HT-29 (cell line): Measurements from ENCODE around the gene ZNF605. TPM values are rescaled to one million over a fixed set of nuclear protein-coding genes. Genes with fewer than 3 reads are reported as not detected.
"Not testable (repeated sequence)": the region's sequence is repeated elsewhere in the genome, so short reads cannot be mapped to it uniquely, and the experiment has no call there.

Experiments
- DNase-seq: peaks from one replicate; pipeline ENCODE4 v3.0.0-alpha.2; 2015; ENCODE audit warnings: low spot score
- small RNA-seq: library from RNA; depleted of rRNA; stranded (forward); fragments of <200 nt; gene quantifications from one replicate; pipeline ENCODE3, GENCODE V24; 2014
- total RNA-seq: library from RNA; depleted of rRNA; stranded (reverse); fragments of >200 nt; shearing (Covaris generic); gene quantifications from 2 replicates; pipeline ENCODE4 v1.2.3, GENCODE V29; 2014; rRNA removed

Gene ZNF605
- total RNA-seq, 1 experiment from 2014 or later: not detected

DNA sequence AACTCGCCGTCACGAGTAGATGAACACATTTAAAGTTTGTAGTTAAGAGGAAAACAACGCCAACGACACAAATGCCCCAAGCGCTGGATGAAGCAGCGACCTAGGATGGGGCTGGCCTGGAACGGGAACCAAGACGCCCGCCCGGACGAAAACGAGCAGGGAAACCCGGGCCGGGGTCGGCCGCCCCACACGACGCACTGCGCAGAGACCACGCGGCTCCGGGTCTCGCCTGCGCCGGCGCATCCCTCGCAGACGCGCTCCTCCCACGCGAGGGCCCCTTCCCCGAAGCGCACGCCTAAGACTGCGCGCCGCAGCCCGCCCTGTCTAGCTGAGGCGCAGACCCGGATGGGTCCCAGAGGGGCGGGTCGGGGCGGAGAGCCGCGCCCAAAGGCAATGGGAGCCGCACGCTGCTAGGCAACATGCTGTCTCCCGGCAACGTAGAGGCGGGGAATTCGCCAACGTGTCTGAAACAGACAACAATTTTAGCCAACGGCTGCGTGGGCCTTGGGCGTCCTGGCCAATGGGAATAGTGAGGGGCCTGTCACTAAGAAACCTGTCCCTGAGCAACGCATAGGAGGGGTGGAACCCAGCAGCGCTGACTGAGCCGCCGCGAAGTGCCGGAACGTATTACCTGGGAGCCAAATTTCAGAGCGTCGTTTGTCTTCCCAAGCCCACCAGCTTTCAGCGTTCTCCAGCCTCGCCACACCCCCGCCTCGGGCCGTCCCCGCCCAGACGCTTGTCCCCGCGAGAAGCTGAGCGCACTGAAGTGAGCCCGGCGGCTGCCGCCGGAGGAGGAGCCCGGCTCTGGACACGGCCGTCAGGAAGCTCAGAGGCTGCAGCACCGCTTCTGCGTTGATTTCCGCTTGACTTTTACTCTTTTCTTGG is 47.7 kb downstream of the ZNF605 start:
- no peak for DNase-seq

- DNase-seq: not testable (repeated sequence)
Observed at GRCh38 chr12:132907789-132908144, 48.3 kb downstream of the ZNF605 start.

GRCh38 chr12:132907216-132907615 is 48.9 kb downstream of the ZNF605 start:
- no peak for DNase-seq

- no peak for DNase-seq
Observed at GRCh38 chr12:132904718-132905328, 51.3 kb downstream of the ZNF605 start.

DNA sequence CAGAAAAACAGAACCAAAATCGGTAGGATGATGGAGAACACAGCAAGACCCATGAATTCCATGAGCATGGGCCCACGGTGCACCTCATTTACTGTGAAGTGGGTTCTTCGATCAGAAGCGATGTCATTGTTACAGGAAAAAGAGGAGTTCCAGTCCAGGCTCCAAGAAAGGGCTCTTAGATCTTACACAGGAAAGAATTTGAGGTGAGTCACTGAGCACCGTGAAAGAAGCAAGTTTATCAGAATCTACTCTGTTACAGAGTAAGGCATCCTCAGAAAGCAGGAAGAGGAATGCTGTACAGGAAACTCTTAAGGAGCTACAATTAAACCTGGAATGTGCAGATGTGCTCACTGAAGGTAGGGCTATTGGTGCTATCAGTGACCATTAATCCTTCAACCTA is 57.1 kb downstream of the ZNF605 start:
- DNase-seq: no peak

DNA sequence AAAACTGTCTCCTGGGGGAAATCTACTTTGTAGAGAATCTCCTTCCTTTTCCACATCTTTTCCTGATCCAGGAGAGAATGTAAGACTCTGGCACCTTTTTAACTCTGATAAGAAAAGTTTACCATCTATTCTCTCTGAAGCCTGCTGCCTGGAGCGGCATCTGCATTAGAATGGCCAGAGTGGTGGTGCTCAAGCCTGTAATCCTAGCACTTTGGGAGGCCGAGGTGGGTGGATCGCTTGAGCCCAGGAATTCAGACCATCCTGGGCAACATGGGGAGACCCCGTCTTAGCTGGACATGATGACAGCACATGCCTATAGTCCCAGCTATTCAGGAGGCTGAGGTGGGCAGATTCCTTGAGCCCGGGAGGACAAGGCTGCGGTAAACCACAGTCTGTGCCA is 67.3 kb downstream of the ZNF605 start:
- DNase-seq: no peak

- peak; percentile 72 for DNase-seq
Observed at GRCh38 chr12:132887513-132888351, 68.4 kb downstream of the ZNF605 start, which contains the start of gene CHFR. TSS of gene CHFR (minus strand) at chr12:132887605. CDS start at chr12:132887328, 277 bp downstream.

DNA sequence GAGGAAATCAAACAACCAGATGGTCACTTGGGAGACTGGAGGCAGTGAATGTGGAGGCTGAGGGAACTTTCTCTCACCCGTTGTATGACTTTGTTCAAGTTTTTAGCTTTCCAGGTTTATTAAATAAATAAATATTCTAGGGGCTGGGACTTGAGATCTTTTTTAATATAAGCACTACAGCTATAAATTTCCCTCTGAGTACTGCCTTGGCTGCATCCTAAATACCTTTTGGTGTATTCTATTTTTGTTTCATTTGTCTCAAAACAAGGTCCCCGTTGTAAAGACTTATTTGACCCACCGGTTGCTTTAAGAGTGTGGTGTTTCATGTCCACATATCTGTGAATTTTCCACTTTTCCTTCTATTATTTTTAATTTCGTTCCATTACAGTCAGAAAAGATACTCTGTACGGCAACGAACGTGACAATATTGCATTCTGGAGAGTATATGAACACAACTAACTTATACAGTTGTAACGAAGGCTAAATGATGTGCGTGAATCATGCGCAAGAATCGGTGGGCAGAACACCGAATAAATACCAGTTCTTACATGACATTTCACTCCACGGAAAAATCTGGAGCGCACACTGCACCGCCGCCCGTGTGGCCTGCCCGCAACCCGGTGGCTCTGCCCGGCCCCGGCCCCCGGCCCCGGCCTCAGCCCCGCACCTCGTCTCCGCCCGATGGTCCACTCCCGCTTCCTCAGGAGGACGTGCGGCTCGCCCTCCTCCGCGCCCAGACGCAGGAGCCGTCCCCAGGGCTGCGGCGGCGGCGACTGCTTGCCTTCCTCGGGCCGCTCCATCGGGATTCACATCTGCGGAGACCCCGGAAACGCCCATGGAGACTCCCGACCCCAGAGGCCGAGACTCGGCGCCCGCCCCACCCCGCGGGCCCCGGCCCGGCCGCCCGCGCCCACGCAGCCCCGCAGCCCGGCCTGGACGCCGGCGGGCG is 69.3 kb downstream of the ZNF605 start:
- DNase-seq: no peak

DNA sequence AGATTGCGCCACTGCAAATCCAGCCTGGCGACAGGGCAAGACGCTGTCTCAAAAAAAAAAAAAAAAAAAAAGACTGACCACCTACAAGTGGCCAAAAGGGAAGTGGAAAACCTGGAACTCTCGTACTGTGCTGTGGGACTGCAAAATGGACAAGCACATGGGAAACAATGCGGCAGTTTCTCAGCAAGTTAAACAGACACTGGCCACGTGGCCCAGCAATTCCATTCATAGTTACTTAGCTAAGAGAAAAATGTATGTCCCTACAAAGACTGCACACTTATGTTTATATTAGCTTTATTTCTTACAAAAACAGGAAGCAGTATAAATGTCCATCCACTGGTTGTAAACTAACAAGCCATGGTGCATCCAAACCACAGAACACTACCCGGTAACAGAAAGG is 74.3 kb downstream of the ZNF605 start:
- DNase-seq: no peak

- not testable (repeated sequence) for DNase-seq
Observed at GRCh38 chr12:132874620-132875019, 81.5 kb downstream of the ZNF605 start.

- DNase-seq: no peak
Observed at GRCh38 chr12:132874175-132874574, 81.9 kb downstream of the ZNF605 start.

- no peak for DNase-seq
Observed at GRCh38 chr12:132873724-132874123, 82.4 kb downstream of the ZNF605 start.

DNA sequence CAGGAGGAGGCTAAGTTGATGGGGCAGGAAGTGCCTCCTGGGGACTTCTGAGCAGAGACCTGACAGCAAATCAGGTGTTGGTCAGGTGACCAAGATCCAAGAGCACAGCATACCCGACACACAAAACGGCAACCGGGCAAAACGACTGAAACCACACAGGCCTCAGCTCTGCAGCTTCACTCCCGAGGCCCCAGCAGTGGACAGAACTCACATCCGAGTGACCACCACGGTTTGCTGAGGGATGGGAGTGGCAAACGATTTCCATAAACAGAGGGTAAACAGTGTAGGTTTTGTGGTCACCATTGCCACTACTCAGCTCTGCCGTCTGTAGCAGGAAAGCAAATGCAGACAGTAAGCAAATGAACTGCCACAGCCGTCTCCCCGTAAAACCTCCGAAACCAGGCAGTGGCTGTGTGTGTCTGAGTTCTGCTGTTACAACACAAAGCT is 83.1 kb downstream of the ZNF605 start:
- no peak for DNase-seq

GRCh38 chr12:132872073-132872855 is 83.8 kb downstream of the ZNF605 start:
- DNase-seq: no peak

- DNase-seq: no peak
Observed at GRCh38 chr12:132869551-132869950, 86.6 kb downstream of the ZNF605 start.

Small RNA genes within 50 kb of the gene (small RNA-seq; reads per million reads assigned to genes)
- gene RNU4ATAC12P: 0.36 reads per million

Other genes starting within 250 kb of the ZNF605 start
- gene PGAM5, start 245.5 kb downstream of the ZNF605 start, total RNA-seq: 183 and 191 TPM in 2 replicates
- 57.4 and 67.6 TPM in 2 replicates for gene ANKLE2, start 194.5 kb downstream of the ZNF605 start, total RNA-seq
- 74.3 and 81.6 TPM in 2 replicates for gene GOLGA3, start 127.4 kb downstream of the ZNF605 start, total RNA-seq
- 7.8 and 8.0 TPM in 2 replicates for gene CHFR, start 68.7 kb downstream of the ZNF605 start, total RNA-seq
- gene ZNF26, start 30.1 kb upstream of the ZNF605 start, total RNA-seq: 16.9 and 21.4 TPM in 2 replicates
- gene ZNF84, start 81.2 kb upstream of the ZNF605 start, total RNA-seq: 4.5 and 5.9 TPM in 2 replicates
- gene ZNF140, start 124.6 kb upstream of the ZNF605 start, total RNA-seq: 9.8 and 15.1 TPM in 2 replicates
- 0.50 and 0.61 TPM in 2 replicates for gene ZNF891, start 174.0 kb upstream of the ZNF605 start, total RNA-seq
- gene ZNF10, start 174.3 kb upstream of the ZNF605 start, total RNA-seq: 1.2 and 2.5 TPM in 2 replicates
- gene ZNF268, start 225.2 kb upstream of the ZNF605 start, total RNA-seq: 8.9 and 21.8 TPM in 2 replicates